Activated CD4-positive, CD25-positive, alpha-beta regulatory T cell treated with anti-CD3 and anti-CD28 coated beads, Interleukin-2, amount 50 U/mL, for 16 hours (primary cell): ENCODE results near the gene BOC.

Source experiments
- DNase-seq: peaks from one replicate; pipeline ENCODE4 v3.0.0-alpha.2; 2020; ENCODE audit warnings: low read depth, low spot score

Gene BOC

DNA sequence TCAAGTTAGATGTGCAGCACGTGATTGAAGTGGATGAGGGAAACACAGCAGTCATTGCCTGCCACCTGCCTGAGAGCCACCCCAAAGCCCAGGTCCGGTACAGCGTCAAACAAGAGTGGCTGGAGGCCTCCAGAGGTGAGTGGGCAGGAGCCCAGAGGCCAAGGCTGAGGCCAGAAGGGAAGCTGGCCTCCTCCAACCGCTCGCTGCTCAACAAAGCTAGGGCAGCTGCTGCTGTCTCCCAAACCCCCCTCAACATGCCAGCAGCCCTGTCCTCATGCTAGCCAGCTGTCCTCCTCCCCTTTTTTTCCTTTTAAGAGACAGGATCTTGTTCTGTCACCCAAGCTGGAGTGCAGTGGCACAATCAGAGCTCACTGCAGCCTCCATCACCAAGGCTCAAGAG, 57.0 kb downstream of the BOC start:
- no peak for DNase-seq

DNA sequence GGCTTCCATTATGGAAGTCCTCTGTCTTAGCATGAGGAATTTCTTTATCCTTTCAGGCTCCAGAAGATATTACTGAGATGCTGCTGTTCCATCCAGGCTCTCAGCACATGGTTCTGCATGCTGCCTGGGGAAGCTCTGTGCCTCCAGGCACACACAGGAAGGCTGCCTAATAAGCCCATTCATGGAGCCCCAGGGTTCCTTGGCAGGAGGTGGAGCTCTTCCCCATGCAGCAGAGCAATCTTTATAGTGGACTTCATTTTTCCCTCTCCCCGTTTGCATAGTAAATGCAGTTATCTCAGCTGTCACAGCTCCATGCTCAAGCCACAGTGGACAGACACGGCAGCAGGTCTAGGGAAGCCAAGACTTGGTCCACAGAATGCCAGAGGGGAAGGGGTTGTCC, 57.6 kb downstream of the BOC start:
- no peak for DNase-seq

DNA sequence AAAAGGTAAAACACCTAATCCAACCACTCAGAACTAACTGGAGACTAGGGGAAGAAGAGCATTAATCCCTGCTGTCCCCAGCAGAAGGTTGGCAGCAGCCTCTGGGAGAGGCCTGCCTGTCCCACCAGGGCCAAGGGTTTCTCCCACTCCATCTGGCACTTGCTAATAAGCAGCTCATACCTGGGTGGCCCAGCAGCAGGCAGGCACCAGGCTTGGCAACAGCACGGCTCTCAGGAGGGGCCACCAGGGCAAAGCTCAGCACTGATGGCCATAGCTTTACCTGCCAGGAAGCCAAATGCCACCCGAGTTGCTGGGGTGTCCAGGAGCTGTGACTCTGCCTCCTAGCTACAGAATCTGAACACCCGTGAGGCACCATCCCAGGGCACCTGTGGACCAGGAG, 58.3 kb downstream of the BOC start:
- no peak for DNase-seq

DNA sequence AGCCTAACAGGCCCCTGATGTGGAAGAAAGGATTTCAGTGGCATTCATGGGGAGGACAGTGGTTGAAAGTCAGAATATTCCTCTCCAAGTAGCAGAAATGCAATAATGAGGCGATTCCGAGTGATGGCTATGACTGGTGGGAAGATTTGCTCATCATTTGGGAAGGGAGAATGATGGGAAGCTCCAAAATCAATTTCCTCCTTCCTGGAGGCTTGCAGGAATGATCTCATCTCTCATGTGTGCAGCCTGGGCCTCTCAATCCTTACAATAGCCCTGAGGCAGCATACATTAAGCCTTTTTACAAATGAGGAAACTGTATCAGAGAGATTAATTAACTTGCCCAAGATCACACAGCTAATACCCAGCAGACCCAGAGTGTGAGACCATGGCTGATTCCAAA, 58.7 kb downstream of the BOC start:
- DNase-seq, result no peak

DNA sequence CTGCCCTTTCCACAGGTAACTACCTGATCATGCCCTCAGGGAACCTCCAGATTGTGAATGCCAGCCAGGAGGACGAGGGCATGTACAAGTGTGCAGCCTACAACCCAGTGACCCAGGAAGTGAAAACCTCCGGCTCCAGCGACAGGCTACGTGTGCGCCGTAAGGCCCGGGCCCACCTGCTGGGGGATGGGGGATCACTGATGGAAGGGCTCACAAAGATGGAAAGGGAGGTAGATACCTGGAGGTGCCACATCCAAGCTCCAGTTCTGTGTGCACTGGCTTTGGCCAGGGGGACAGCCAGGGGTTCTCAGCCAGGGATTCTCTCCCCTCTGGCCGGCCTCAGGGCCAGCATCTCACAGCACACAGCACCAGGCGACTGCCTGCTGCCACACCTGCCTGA, 59.4 kb downstream of the BOC start:
- no peak for DNase-seq

DNA sequence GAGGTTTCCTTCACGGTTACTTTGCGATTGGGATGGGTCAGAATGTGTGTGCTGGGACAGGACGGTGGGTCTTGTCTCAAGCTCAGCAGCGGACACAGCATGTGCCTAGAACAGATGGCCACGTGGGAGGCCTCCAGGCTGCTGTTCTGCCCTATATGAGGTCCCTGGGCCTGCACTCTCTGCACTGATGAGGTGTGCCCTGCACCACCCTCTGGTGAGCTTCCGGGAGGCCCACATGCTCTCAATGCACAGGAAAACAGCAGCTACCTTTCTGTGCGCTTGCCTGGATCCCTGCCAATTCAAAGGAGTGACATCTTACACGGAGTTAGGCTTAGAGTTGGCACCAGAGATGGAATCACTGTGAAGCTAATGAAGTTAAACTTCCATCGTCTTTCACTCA, 59.8 kb downstream of the BOC start:
- DNase-seq, result no peak

DNA sequence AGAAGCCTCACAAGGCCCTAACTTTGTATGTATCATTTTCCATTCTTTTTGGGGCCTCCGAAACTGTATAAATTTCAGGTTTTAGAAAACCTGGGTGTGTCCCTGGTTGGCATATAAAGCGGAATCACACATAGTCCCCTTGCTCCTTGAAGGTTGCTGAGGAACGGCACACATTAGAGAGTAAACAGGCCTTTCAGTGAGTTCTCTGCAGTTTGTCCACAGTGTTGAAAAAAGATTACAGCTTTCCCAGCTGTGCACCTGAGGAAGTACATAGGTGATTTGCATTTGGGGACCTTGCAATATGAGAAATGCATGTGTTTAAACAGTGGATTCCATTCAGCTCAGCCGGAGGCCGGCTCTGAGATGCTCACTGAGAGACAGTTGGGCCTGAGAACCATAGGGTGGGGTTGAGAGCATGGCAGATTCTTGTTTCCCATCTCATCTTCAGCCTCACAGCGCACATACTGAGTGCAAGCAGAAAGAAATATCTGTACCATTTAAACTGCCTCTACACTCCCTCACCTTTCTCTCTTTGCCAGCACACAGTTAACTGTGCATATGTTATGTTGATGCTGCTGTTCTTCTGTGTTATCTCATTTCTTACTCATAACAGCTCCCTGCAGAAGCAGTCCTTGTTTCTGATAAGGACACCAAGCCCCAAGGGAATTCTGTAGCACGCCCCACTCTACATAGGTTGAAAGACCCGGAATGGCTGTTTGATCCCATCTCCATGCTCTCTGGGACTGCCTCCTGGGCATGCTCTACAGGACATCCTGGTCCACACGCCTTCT, 60.4 kb downstream of the BOC start:
- DNase-seq, result no peak

DNA sequence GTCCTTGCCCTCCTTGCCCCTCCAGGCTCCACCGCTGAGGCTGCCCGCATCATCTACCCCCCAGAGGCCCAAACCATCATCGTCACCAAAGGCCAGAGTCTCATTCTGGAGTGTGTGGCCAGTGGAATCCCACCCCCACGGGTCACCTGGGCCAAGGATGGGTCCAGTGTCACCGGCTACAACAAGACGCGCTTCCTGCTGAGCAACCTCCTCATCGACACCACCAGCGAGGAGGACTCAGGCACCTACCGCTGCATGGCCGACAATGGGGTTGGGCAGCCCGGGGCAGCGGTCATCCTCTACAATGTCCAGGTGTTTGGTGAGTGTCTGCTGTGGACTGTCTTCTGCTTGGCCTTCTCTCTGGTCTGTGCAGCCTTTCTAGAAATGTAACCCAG, 61.0 kb downstream of the BOC start:
- no peak for DNase-seq

DNA sequence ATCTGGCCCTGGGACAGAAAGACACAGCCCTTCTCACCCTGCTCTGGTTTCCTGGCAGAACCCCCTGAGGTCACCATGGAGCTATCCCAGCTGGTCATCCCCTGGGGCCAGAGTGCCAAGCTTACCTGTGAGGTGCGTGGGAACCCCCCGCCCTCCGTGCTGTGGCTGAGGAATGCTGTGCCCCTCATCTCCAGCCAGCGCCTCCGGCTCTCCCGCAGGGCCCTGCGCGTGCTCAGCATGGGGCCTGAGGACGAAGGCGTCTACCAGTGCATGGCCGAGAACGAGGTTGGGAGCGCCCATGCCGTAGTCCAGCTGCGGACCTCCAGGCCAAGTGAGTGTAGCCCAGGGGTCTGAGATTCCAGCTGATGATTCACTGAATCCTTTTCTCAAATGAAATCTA, 61.7 kb downstream of the BOC start:
- no peak for DNase-seq

DNA sequence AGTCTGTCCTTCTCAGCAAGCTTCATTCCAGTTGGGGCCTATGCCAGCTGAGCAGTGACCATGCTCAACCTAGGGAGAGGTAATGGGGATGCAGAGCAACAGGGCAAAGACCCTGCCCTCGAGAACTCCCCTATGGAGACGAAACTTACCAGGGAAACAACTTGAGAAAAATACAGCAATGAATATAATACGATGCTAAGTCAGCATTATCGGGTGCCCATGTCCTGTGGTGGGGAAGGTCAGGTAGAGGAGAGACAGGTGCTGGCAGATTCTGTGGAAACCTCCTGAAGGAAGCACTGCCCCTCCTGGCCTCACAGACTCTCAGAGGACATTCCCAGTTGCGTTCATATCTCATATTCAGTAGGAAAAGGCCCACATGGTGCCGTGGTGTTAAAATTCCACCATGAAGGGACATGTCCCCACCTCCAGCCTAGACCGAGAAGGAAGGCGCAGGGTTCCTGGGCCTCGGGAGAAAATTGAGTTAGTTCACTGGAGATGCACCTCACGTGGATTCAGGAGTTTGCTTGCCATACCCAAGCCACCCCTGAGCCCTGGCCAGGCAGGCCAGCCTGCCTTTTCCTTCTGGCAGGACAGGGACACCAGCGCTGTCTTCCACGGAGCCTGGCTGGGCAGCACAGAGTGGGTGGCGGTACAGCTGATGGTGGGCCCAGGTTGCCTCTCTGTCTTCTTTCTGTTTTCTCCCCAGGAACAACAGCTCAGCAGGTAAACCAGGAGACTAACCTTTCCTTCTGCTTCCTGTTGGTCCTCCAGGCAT, 62.4 kb downstream of the BOC start:
- no peak for DNase-seq

DNA sequence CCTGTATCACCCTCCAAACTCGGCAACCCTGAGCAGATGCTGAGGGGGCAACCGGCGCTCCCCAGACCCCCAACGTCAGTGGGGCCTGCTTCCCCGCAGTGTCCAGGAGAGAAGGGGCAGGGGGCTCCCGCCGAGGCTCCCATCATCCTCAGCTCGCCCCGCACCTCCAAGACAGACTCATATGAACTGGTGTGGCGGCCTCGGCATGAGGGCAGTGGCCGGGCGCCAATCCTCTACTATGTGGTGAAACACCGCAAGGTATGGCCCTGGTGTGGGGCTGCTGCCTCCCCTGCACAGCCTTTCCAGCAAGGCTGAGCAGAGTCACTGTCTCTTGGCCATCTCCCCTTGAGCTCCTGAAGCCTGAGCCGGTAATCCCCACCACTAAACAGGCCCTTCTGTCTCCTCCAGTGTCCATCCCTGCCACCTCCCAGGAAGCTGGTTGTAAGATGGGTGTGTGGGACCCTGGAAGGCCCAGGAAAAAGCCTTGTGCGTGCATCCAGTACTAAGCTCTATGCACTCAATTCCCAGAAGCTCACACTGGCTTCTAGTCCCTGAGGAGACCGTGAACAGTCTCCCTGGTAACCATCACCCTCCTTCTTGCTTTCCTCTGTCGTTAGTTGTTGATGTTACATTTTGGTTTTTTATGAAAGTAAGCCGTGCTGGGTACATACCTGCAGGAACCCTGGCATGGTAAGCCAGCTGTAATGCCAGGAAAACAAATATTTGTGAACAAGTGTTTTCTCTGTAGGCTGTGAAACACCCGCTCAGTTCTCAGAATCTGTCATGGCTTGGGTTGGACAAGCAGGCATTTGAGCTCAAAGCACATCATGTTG, 63.3 kb downstream of the BOC start:
- DNase-seq, result no peak

DNA sequence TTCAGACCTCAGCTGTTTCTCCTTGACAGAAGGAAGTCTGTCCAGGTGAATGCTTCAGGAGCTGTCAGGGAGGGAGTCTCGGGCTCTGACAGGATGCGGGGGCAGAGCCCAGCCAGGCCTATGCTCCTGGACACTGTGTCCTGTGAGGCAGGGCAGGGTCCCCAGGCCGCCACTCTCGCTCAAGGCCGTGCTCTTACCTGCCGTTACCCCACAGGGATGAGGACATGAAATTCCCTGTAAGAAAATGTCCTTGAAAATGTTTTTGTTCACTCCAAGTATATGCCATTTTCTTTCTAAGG, 63.9 kb downstream of the BOC start:
- no peak for DNase-seq

DNA sequence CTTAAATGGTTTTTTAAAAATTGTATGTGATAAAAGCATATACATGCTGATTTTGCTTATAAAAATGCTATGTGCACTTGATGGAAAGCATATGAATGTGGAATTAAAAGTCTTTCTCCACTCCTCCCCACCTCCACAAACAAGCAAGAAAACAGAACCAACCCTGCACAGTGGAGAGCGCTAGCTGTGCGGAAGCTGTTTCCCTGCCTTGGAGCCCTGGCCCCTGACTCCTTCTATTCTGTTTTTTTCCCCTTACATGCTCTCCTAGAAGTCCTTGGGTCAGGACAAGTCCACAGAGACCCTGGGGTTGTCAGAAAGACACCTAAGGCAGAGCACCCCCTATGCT, 64.2 kb downstream of the BOC start:
- DNase-seq, result no peak

DNA sequence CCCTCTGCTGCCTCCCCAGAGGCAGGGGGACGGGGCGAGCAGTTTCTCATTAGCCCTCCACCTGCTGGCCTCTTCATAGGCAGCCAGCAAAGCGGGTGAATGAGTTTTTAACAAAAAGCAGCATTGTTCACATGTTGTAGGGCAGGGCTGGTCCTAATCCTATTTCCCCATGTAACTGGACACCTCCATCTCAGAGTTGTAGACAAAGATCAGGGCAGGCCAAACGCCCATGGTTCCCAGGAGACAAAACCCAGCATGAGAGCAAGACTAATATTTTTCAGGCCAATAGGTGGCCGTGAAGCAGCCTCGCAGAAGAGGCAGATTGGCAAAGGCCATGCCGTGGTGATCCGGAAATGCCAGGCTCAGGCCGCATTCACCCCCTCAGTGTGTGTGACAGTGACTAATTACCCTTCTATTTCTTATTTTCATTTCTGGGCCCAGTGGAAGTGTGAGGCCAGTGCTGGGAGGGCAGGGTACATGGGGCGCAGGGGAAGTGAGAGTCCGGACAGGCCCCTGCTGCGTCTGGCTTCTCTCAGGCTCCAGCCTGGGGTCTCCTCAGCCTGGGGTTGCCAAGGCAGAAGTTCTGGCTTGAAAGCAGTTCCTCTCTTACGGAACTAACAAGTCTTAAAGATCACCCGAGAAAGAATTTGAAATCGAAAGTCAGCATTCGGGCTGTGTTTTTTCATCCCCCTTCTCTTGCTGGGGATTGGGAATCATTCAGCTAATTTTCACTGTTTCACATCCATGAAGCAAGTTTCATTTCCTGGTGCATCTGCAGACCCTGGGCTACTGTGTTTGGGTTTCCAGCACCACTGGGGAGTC, 64.8 kb downstream of the BOC start:
- no peak for DNase-seq

DNA sequence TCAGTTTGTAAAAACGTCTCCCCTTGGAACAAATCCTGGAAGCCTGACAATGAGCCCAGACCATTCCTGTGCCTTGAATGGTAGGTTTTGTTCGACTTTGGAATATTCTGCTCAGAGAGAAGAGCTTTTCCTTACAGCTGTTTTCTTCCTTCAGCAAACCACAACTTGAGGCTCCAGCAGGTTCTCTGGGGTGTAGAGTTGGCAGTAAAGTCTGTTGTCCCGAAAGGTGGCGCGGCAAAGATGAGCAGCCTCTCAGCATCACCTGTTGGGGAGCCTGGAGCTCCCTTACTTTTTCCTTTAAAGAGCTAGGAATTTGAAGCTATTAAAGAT, 65.4 kb downstream of the BOC start:
- DNase-seq, result no peak

DNA sequence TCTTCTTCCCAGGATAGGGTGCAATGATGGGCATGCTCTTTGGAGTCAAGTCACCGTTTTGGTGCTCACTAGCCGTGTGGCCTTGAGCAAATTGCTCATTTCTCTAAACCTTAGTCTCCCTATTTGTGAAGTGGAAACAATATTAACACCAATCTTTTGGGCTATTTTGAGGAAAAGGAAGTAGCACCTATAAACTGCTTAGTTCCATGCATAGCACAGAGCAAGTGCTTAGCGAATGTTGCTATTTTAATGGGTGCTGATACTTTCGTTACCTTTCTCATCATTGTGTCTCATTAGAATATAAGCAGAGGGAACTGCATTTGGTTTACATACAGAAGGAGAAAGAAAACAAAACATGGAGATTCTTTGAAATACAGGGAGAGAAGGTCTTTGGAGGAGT, 66.1 kb downstream of the BOC start:
- DNase-seq, result no peak

DNA sequence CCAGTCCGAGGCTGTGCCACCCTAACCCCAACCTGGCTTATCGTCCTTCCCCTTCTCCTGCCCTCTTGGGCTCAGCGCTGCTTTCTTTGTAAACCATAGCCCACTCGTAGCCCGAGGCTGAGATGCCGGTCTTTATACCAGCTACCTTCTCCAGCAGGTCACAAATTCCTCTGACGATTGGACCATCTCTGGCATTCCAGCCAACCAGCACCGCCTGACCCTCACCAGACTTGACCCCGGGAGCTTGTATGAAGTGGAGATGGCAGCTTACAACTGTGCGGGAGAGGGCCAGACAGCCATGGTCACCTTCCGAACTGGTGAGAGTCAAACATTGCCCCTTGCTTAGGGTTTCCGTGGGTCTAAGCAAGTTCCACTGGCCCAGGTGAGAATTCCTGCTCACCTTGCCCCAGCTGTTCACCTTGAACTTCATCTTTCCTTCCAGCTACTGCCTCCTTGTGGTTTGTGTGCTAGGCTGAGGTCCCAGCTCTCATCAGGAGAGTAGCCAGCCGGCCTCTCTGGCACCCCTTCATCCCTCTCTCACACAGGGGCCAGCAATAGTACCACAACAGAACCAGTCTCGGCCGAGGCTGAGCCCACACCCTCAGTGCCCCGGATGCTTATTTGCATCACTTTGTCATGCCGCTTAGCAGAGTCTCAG, 66.7 kb downstream of the BOC start:
- no peak for DNase-seq

DNA sequence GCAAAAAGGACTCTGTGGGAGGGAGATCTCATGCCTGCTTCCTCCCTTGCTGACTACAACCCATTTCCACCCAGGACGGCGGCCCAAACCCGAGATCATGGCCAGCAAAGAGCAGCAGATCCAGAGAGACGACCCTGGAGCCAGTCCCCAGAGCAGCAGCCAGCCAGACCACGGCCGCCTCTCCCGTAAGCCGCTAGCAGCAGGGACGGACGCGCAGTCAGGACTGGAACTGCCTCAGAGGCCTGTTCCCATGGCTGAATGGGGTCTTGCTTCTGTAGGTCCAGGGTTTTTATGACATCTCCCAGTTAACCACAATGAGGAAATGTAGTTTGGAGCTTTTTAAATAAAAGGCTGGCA, 67.2 kb downstream of the BOC start:
- no peak for DNase-seq

DNA sequence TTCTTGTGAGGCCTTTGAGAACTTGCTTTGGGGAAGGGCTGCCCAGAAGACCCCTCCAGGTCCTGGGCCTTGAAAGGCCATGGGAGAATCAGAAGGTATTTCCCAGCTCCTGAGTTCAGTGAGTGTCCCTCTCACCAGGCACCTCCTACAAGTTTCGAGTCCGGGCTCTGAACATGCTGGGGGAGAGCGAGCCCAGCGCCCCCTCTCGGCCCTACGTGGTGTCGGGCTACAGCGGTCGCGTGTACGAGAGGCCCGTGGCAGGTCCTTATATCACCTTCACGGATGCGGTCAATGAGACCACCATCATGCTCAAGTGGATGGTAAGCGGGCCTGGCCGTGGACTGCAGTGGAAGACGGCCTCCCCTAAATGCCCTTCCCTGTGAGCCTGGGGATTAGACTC, 68.3 kb downstream of the BOC start:
- DNase-seq, result no peak

DNA sequence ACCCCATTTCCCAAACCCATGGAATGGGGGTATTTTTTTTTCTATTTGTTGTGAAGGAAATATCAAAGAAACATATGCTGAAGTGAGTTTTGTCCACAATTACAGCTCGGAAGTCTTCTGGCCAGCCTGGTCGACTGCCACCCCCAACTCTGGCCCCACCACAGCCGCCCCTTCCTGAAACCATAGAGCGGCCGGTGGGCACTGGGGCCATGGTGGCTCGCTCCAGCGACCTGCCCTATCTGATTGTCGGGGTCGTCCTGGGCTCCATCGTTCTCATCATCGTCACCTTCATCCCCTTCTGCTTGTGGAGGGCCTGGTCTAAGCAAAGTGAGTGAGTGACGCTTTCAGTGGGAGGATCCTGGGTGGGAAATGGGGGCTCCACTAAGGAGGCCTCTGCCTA, 71.9 kb downstream of the BOC start:
- no peak for DNase-seq

DNA sequence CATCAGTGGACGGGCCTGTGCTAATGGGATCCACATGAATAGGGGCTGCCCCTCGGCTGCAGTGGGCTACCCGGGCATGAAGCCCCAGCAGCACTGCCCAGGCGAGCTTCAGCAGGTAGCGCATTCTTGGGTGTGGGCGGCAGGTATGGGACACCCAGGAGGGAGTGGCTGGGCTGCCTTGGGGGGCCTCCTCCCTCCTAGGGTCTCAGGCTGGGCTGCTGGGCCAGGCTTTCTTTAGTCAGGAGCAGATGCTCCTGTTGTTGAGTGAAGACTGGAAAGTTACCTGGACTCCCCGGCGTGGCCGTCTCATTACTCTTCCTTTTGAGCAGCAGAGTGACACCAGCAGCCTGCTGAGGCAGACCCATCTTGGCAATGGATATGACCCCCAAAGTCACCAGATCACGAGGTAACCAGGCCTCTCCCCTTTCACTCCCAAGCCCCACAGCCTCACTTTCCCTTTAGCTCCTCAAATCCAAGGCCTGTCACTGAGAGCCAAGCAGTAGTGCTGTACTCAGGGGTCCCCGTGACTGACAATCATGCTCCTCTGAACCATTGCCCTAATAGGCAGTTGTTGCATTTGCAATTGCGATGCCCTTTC, 73.2 kb downstream of the BOC start:
- DNase-seq, result no peak
